ENCODE data around the gene FAM241A.
"Not testable (repeated sequence)": the region's sequence is repeated elsewhere in the genome, so short reads cannot be mapped to it uniquely, and the experiment has no call there.

FAM241A gene

GRCh38 chr4:112176596-112176995 lies 31.3 kb downstream of the FAM241A start:
- DNase-seq, result no peak

- DNase-seq, result not testable (repeated sequence)
Observed at GRCh38 chr4:112178741-112179140, 33.5 kb downstream of the FAM241A start.

GRCh38 chr4:112181358-112182000 lies 36.2 kb downstream of the FAM241A start:
- no peak for DNase-seq

- DNase-seq, result no peak
Observed at GRCh38 chr4:112182604-112183003, 37.4 kb downstream of the FAM241A start.

- DNase-seq, result no peak
Observed at GRCh38 chr4:112183252-112183651, 38.0 kb downstream of the FAM241A start.

GRCh38 chr4:112184438-112184837 lies 39.2 kb downstream of the FAM241A start:
- no peak for DNase-seq

- DNase-seq, result no peak
Observed at GRCh38 chr4:112185334-112185733, 40.1 kb downstream of the FAM241A start.

- DNase-seq, result peak; percentile 67 to 73
Observed at GRCh38 chr4:112185740-112186670, 40.8 kb downstream of the FAM241A start.

- DNase-seq, result peak in 1 of 2 experiments; percentile 10
Observed at GRCh38 chr4:112189754-112190153, 44.5 kb downstream of the FAM241A start.

GRCh38 chr4:112190684-112191083 lies 45.4 kb downstream of the FAM241A start:
- DNase-seq, result no peak

GRCh38 chr4:112196461-112196860 lies 51.2 kb downstream of the FAM241A start:
- DNase-seq, result no peak

- DNase-seq, result no peak
Observed at GRCh38 chr4:112199041-112199440, 53.8 kb downstream of the FAM241A start.

- DNase-seq, result no peak
Observed at GRCh38 chr4:112201915-112202505, 56.8 kb downstream of the FAM241A start.

GRCh38 chr4:112203593-112203992 lies 58.3 kb downstream of the FAM241A start:
- no peak for DNase-seq

GRCh38 chr4:112206431-112206830 lies 61.2 kb downstream of the FAM241A start:
- no peak for DNase-seq

- DNase-seq, result not testable (repeated sequence)
Observed at GRCh38 chr4:112208137-112209095, 63.2 kb downstream of the FAM241A start.

- no peak for DNase-seq
Observed at GRCh38 chr4:112210777-112211176, 65.5 kb downstream of the FAM241A start.

GRCh38 chr4:112213091-112213490 lies 67.8 kb downstream of the FAM241A start:
- DNase-seq, result no peak

- DNase-seq, result no peak
Observed at GRCh38 chr4:112213856-112214255, 68.6 kb downstream of the FAM241A start.

GRCh38 chr4:112214390-112215264 lies 69.4 kb downstream of the FAM241A start:
- peak; percentile 14 to 51 for DNase-seq

GRCh38 chr4:112219826-112220366 lies 74.6 kb downstream of the FAM241A start:
- no peak for DNase-seq

Measured in Kasumi-1 (cell line).